ENCODE measurements around the gene SAG. TPM values are rescaled to one million over a fixed set of nuclear protein-coding genes. Genes with fewer than 3 reads are reported as not detected.

SAG gene
- total and polyA plus RNA-seq, 10 of the 15 experiments (the other 5 are each of a cell fraction or from before 2014, with no cell fraction given), result 0.06 to 0.47 TPM; not detected in 8

DNA sequence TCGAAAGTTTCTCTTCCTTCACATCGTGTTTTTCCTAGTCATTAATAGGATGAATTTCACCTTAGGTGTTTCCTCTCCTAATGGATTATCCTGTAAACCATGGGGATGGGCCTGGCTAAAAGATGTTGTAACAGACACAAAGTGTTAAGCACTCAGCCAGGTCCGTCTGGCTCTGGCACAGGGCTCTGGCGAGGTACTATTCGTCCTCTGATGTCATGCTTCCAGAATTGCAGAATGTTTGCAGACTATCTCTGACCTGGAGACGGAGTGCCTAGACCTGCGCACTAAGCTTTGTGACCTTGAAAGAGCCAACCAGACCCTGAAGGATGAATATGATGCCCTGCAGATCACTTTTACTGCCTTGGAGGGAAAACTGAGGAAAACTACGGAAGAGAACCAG, 42.9 kb upstream of the SAG start:
- ChIA-PET SMC1A (ENCODE audit: uncharacterized antibody, unreplicated experiment) (interaction anchor here (1.1 kb wide), 1 partner anchor 11 kb away, joined by 3 read pairs; no protein-coding TSS in a partner anchor), POLR2A (no interaction called here), CTCF (no interaction called here), RAD21 (ENCODE audit: unreplicated experiment) (no interaction called here)
- ATAC-seq (no peak), DNase-seq (ENCODE audit: low read depth, low spot score) (no peak), FAIRE-seq (no peak)
- Histone ChIP-seq H3K9ac (ENCODE audit: control insufficient read depth, insufficient read depth, low read length) (no peak overlapping the region), H3K27me3 (replicated peaks in 1 of 2; ENCODE audit: control insufficient read depth in 2 of 2, insufficient read depth in 2 of 2, low read length in 1 of 2) (no peaks in the 10 kb centered on the region), H3K9me3 (replicated peaks; ENCODE audit: control insufficient read depth, insufficient read depth, low read length) (no peaks in the 10 kb centered on the region), H3K4me1 (ENCODE audit: control insufficient read depth, insufficient read depth, low read length) (peaks cover 48% of the 10 kb centered on the region), H3K36me3 (ENCODE audit: control insufficient read depth in 2 of 2, insufficient read depth in 2 of 2, low read length in 1 of 2) (peaks cover 28 to 34% of the 10 kb centered on the region in 2 experiments), H4K20me1 (ENCODE audit: control insufficient read depth, insufficient read depth) (no peaks in the 10 kb centered on the region), H3K27ac (ENCODE audit: control insufficient read depth, insufficient read depth) (no peak overlapping the region), H2AFZ (ENCODE audit: control insufficient read depth, low read depth, low read length) (no peak overlapping the region), H3K4me3 (no peak overlapping the region), H3K4me2 (ENCODE audit: control insufficient read depth, insufficient read depth) (no peak overlapping the region), H3K79me2 (ENCODE audit: control insufficient read depth, insufficient read depth, low read length) (peaks cover 12% of the 10 kb centered on the region)
- TF ChIP-seq BCL3 (IDR thresholded peaks at IDR 0.05; ENCODE audit: borderline replicate concordance, insufficient read depth, low read depth, low read length, poor library complexity, severe bottlenecking) (no peak), MTA2 (IDR thresholded peaks at IDR 0.05; ENCODE audit: low read depth) (no peak), CHD1 (IDR thresholded peaks at IDR 0.05; ENCODE audit: low read depth, low read length) (no peak), RCOR1 (conservative IDR thresholded peaks at IDR 0.05; ENCODE audit: low read depth, low read length) (no peak), BHLHE40 (IDR thresholded peaks at IDR 0.05; ENCODE audit: borderline replicate concordance in 1 of 2, low read depth in 2 of 2, low read length in 1 of 2) (no peak), YBX1 (IDR thresholded peaks at IDR 0.05) (no peak), STAT1 (conservative IDR thresholded peaks at IDR 0.05) (no peak)
- intact Hi-C loops (cut with micrococcal nuclease; ENCODE audit: unreplicated experiment) (no loop called here), in situ Hi-C loops (cut with MboI) (no loop called here)
- no TSS peak for BruUV-seq (replicated peaks)
- WGBS (ENCODE audit: insufficient coverage, insufficient replicate concordance, low lambda C conversion rate, missing lambda C conversion rate), result 88% methylated on average over 8 of the region's 8 CpGs
